Stimulated activated naive CD8-positive, alpha-beta T cell treated with anti-CD3 and anti-CD28 coated beads, Interleukin-15, Interleukin-2, amounts not matched to agents 100 U/mL and 50 U/mL, for 24 hours (primary cell): ENCODE measurements around the gene CPOX.
A peak's percentile ranks its signal among the peaks of the same experiment; 100 is the strongest.
"Not testable (repeated sequence)": the region's sequence is repeated elsewhere in the genome, so short reads cannot be mapped to it uniquely, and the experiment has no call there.

Experiments used
- ATAC-seq: fragments of 150-1000 bp; cut with Tn5 transposase; one replicate; pipeline ENCODE4 v1.10.0; 2021
- DNase-seq: peaks from one replicate; pipeline ENCODE4 v3.0.0; 2021

The CPOX gene

DNA sequence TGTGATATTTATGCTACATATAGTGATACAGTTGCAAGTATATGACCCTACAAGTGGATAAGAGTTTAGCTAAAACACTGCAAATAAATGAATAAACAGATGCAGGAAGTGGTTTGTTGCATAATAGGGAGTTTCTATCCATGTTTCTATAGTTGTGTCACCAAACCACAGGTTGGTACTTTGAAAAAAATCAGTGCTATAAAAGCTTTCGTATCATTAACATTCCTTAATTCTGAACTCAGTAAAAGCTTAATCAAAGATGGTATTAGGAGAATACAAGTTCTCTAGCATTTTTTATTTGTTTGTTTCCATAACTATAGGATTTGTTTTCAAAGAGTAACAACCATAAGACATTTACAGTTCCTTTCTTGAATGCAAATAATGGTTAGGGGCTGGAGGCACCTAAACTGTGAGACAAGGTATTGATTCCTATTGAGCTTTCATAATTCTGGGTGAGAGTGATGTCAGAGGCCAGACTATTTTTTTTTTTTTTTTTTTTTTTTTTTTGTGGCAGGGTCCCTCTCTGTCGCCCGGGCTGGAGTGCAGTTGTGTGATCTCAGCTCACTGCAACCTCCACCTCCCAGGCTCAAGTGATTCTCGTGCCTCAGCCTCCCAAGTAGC lies 29.6 kb downstream of the CPOX start:
- no peak for DNase-seq
- ATAC-seq = peak; percentile 15

DNA sequence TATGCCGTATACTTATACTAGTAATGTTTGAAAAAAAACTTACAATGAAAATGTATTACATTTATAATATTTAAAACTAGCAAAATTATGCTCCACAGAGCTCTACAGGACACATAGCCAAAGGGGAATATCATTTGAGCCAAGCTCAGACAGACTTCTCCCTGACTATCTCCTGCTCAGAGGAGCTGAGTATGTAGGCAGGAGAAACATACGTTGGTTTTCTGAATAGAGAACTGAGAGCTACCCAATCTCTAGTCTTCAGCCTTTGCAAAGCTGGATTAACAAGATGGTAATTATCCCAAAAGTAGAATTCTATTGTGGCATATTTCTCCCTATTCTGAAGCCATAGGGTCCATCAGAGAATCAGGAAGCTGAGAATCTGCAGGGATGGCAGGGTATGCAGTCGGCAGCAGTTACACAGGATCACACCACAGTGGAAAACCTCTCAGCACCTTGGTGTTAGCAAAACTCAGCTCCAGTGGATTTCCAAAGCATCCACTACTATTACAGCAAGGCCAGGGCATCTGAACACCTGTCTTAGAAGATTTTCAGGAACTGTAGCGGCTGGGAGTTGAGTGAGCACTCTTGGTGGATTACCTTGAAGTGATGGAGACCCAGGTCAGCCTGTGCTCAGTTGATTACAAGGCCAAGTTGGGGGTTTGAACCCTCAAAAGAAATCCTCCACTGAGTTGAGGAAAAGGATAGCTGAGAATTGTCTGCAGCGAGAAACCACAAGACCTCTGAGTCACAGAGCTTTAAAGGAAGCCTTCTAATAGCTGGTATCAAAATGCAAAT lies 31.5 kb downstream of the CPOX start:
- DNase-seq (no peak), ATAC-seq (no peak)

- ATAC-seq (no peak), DNase-seq (no peak)
Observed at GRCh38 chr3:98560911-98561310, 32.5 kb downstream of the CPOX start.

DNA sequence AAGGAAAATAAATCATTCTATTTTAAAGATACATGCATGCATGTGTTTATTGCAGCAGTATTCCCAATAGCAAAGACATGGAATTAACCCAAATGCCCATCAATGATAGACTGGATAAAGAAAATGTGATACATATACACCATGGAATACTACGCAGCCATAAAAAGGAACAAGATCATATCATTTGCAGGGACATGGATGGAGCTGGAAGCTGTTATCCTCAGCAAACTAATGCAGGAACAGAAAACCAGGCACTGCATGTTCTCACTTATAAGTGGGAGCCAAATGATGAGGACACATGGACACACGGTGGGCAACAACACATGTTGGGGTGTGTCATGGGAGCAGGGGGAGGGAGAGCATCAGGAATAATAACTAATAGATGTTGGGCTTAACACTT lies 33.6 kb downstream of the CPOX start:
- ATAC-seq, DNase-seq: not testable (repeated sequence)

DNA sequence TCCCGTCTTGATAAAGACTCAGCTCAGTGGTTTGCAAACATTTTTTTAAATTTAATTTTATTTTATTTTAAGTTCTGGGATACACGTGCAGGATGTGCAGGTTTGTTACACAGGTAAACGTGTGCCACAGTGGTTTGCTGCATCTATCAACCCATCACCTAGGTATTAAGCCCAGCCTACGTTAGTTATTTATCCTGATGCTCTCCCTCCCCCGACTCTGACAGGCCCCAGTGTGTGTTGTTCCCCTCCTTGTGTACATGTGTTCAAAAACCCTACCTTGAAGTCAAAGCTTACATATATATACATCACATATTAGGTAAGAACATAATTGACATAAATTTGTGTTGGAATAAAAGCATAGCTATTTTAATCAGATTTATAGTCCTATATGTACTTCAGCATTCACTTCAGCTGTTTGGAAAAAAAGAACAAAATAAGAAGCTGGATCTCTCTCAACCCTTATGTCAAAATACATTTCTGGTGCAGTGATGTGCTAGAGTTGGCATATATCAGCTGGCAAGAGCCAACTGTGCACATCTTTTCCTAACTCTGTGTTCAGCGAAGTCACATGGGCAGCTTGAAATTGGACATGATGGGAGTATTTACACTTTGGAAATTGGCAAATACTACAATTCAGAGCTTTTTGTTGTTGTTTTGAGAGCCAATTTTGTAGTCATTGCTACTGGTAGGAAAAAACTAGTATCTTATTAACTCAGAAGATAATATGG lies 35.1 kb downstream of the CPOX start:
- ATAC-seq (no peak), DNase-seq (no peak)

GRCh38 chr3:98557324-98558010 lies 35.9 kb downstream of the CPOX start:
- ATAC-seq = peak; percentile 81
- DNase-seq = peak; percentile 52

- peak; percentile 64 for DNase-seq
- peak; percentile 85 for ATAC-seq
Observed at GRCh38 chr3:98556164-98557130, 37.0 kb downstream of the CPOX start.

- DNase-seq (no peak), ATAC-seq (no peak)
Observed at GRCh38 chr3:98555025-98555379, 38.4 kb downstream of the CPOX start.

- ATAC-seq (no peak), DNase-seq (no peak)
Observed at GRCh38 chr3:98554580-98554979, 38.8 kb downstream of the CPOX start.

- DNase-seq (no peak), ATAC-seq (no peak)
Observed at GRCh38 chr3:98553753-98554152, 39.7 kb downstream of the CPOX start.

GRCh38 chr3:98553021-98553563 lies 40.3 kb downstream of the CPOX start:
- DNase-seq = no peak
- ATAC-seq = no peak

DNA sequence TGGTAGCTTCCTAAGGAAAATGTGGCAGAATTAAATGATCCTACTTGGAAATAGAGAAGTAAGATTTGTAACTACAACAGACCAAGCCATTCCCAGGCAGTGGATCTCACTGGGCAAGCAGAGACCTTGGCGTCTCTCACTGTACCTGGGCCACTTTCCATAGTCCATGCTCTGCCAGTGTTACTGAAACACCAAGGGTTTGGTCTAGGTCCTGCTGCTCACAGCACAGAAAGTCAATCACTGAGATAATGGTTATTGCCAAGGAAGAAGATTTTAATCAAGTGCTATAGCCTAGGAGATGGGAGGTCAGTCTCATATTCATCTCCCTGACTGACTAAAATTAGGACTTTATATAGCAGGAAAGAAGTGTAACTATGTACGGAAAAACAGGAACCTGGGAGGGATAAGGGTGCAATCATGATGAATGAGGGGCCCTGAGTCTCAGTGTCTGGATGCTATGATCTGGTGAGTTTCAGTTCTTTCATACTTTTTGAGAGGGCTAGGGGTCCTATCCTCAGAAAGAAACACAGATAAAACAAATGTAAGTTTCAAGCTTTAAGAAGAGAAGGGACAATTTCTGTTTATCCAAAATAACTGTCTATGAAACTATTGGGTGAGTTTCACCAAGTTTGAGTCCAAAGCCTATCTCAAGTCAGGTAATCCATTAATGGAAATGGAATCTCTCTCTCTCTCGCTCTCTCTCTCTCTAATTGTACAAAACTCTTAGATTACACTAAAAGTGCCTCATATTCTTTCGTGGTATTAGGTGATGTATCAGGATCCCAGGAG lies 41.0 kb downstream of the CPOX start:
- ATAC-seq (no peak), DNase-seq (no peak)

- DNase-seq (no peak), ATAC-seq (no peak)
Observed at GRCh38 chr3:98551754-98552153, 41.7 kb downstream of the CPOX start.

DNA sequence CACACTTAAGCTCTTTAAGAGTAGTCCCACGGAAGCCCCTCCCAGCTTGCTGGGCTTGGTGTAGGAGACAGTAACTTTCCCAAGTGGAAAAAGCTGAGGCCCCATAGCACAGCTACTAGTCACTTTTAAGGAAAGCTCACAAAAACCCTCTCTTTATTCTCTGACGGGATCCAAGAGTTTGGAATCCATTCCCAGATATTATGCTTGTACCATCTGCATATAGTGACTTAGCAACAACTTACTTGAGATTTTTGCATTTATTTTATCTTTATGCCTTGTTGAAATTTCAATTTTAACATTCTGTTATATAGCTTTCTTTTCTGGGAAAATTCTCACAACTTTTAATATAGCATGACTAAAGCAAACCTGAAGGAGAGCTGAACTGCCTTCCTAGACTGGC lies 42.2 kb downstream of the CPOX start:
- no peak for DNase-seq
- ATAC-seq = no peak

DNA sequence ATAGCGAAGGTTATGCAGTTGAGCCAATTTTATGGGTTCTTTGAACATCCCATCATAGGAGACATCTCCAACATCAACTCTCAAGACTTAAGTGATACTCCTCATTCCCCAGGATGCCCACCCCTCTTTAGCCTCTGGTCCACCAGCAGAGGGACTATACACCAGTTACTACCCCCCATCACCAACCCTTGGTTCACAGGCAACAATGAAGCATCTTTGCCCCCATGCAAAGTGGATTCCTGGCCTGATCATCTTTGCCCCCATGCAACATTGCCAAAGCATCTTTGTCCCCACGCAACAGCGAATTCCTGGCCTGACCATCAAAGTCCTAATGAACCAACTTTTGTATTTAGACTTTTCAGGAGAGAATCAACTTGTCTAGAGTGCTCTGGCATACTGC lies 42.6 kb downstream of the CPOX start:
- no peak for DNase-seq

GRCh38 chr3:98548544-98548943 lies 44.9 kb downstream of the CPOX start:
- DNase-seq = no peak
- no peak for ATAC-seq

More for the DNA sequence above, 42.6 kb downstream of the CPOX start:
- no peak for ATAC-seq

DNA sequence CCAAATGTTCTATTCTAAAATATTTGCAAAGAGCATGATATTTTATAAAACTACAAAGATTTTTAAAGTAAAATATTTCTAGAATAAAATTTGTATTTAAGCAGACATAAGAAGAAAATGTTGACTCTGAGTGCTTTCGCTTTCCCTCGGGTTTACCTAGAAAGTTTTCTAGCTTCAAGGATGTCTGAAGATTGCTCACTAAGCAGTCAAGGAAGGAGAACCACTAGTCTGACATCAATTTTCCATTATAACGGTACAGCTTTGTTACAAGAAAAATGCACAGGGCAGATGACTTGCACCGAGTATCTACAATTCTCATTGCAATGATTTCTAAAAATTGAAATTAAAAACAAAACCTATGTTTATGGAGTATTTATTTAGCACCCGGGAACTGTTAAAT lies 47.5 kb downstream of the CPOX start:
- DNase-seq (no peak), ATAC-seq (peak; percentile 90)

DNA sequence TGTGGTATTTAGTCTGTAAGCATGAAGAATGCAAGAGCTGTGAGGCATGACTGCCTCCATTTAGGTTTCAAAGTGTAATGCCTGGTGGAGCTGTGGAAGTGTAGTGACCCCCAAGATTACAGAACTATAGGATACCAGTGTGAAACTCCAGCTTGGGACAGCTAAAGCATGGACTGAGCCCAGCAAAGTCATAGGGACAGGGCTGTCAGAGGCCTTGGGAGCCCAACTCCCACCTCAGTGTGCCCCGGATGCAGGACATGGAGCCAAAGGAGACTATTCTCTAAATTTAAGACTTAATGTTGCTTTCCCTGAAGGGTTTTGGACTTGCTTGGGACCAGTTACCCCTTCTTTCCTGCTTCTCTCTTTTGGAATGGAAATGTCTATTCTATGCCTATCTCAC lies 50.8 kb downstream of the CPOX start:
- DNase-seq = no peak
- no peak for ATAC-seq

DNA sequence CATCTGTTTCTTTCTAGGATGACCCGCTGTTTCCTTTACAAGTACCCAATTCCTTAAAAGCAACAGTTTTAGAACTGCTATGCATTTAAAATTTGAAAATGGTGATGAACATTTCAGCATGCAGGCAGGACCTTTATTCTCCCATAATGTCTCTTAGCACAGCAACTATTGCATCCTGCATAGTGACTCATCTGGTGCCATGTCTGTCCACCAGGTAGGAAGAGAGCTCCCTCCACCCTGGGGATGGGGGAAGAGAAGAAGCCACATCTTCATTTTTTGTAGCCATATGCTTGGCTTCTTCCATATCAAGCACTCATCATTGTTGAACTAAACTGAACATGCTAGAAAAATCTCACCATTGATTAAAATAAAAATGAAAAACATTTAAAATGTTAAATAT lies 51.7 kb downstream of the CPOX start:
- DNase-seq (no peak), ATAC-seq (no peak)

- DNase-seq (no peak), ATAC-seq (peak; percentile 44)
Observed at GRCh38 chr3:98540346-98540745, 53.1 kb downstream of the CPOX start.
